Kasumi-1 (cell line): ENCODE results near the gene AGXT.

ENCODE experiments used
- DNase-seq, 2 experiments: peaks; one replicate each; lab custom pipeline; 2025; lab: John Stamatoyannopoulos, UW

AGXT gene

DNA sequence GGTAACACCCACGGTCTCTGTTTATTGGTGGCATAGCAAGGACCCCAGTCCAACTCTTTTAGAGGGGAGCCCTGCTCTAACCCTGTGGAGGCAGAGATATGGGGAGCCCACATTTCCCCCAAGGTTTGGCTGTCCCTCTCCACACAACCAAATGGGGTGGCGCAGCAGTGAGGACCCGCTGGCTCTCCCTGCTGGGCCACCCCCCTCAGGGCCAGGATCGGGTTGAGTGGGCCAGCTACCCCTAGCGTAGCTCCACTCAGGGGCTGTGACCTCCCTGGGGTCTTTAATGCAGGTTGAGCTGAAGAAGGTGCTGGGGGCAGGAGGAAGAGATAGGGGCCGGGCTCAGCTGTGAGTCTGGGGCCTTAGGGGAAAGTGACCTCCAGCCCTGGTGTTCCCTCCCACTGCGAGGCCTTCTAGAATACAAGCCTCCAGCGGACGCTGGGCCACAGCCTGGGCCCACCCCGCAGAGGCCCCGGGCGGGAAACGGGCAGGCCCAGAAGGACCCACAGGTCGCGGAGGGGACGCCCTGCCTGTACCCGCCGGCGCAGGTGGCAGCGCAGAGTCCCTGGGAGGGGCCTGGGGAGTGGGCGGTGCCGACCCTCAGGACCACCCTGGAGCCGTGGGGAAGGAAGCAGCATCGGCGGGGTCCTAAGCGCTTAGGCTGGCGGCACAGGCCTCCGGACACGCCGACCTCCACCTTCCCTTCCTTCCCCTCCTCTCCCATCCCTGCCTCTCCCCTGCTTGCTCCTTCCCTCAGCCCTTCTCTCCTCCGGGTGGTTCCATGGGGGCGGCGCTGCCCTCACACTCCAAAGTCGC lies 47.1 kb downstream of the AGXT start:
- DNase-seq, result no peak

DNA sequence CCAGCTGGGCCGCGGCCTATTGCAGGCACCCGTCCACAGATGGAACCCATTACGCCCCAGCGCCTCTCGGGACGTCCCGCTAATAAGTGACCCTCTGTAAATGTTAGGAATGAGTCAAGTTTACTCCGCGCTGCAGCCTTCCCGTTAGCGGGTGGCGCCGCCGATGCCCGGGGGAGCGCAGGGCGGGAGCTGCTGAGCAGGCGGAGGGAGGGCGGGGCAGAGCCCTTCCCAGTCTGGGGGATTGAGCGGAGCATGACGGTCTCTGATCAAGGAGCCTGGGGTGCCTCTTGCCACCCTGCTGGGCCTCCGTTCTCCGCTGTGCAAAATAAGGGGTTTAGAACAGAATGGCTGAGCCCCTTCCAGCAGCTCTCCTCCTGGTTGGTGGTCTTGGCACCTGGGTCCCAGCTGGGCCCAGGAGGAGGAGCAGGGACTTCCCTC lies 48.0 kb downstream of the AGXT start:
- DNase-seq, result no peak

DNA sequence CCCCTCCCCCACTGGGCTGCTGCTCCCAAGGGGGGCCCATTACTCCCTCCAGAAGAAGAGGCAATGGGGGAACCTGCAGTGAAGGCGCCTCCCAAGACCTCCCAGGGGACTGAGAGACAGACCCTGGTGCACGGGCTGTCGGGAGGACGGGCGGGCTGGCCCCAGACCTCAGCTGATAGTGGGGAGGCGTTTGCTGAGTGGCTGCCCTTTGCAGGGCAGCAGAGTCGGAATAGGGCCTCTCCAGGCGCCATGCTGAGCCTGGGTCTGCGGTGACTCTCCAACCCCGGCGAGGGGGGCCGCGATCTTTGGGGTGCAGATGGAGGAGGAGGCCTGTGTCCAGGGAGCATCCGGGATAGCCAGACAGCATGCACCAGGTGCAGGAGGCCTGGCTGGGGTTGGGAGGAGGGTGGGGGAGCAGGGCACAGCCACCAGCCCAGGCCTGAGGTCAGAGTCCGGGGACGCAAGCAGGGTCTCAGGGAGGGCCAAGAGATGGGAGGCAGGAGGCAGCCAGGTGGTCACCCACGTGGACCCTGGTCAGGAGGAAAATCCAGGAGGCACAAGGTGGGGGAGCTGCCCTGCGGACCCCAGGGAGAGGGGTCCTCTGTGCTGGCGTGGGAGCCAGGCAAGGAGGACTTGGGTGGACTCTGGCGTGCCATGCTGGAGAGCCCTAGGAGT lies 48.5 kb downstream of the AGXT start:
- no peak for DNase-seq

DNA sequence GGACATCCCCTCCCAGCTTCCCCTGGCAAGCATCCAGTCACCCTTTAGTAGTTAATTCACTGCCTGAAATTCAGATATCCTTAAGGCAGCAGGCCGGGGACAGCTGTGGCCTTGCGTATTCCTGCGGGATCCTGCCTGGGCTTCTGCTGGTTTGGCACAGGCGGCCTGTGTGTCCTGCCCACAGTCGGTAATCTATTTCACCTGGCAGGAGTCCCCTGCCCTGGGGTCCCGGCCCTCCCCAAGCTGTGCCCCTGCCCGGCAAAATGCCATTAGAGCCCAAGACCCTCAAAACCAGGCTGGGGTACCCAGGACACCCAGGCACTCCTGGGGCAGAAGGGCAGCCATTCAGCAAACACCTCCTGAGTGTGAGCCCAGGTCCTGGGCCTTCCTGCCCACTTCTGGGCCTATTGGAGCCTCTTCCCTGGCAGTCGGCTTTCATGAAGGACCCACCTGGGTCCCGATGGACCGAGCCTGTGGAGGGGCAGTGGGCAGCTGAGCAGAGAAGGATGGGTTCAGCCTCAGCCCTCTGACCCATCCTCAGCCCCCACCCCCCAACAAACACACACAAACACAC lies 49.1 kb downstream of the AGXT start:
- DNase-seq, result no peak

DNA sequence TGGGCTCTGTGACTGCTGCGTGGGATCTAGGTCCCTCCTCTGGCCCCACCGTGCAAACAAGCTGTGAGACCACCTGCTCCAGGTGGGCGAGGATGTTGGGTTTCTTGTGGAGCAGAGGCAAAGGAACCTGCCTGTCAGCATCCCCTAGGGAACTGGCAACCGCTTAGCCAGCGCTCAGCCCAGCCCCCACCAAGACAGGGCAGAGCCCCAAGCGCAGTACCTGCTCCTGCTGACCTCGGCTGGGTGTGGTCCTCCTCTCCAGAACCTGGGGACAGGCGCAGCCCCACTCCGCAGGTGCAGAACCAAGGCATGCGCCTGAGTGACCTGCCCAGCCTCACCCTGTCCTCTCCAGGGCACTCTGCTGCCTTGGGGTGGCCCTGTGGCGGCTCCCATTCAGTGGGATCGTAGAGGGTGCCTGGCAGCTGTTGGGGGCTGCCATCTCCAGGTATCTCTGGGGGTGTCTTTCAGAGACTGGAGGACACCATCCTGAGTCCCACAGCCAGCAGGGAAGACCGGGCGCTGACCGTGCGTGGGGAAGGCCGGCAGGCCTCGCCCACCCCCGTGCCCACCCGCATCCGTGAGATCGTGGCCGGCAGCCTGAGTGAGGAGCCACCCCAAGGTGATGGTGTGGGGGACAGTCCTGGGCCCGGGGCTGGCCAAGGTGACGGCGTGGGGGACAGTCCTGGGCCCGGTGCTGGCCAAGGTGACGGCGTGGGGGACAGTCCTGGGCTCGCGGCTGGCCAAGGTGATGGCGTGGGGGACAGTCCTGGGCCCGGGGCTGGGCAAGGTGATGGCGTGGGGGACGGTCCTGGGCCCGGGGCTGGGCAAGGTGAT lies 49.9 kb downstream of the AGXT start:
- DNase-seq, result no peak

DNA sequence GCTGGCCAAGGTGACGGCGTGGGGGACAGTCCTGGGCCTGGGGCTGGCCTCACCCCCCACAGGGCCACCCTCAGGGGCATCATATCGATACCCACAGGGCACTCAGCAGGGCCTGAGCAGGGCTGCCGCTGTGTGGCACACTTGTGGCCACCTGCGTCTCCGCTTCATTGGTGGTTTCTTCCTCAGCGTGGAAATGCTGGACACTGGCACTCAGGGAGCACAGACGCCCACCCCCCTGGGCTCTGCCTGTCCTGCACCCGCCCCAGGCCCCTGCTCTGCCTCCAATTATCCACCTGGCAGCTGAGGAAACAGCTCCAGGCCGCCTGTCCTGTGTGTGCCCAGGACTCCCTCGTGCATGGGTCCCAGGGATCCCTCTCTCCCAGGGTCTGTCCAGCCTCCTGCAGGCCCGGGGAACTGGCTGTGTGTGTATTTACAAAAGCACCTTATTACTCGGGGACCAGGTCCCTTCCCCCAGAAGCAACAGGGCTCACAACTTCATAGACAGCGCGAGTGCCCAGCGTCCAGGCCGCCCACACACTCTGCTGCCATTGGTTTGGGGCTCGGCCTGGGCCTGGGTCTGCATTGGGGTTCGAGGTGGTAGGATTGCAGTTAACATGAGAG lies 50.6 kb downstream of the AGXT start:
- DNase-seq, result no peak

DNA sequence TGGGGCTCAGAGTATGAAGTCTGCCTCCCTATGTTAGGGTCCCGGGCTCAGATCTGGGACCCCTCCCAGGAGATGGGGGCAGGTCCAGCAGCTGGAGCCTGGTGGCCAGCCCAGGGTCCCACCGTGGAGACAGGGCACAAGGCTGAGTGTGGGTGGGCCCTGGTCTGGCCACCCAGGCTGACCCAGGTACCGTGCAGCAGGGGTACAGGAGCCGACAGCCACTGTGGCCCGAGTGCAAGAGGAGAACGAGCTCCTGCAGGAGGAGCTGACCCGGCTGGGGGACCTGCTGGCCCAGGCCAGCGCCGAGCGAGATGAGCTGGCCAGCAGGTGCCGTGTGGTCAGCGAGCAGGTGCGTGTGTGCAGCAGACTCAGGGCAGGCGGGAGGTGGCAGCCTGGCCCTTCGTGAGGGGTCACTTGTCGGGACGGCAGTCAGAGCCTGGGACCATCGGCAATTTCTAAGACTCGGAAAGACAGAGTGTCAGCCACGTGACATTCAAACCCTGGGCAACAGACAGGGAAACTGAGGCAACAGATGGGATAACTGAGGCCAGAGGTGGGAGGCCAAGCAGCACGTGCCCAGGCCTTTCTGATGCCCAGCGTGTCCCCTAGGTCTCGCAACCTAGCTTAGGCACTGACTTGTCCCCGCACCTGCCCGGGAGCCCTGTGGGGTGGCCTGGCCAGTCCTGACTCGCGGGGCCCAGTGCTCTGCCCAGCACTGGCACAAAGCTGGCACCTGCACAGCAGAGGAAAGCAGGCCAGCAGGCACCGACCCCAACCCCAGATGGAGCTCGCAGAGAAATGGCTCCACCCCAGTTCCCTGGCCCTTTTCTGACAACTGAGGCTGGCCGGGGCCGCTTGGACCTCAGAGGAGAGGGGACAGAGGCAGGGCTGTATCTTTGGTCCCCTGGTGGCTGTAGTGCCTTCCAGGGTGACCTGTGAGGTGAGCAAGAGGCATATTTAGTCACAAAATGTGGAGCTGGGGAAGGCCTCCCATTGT lies 51.5 kb downstream of the AGXT start:
- DNase-seq, result no peak

DNA sequence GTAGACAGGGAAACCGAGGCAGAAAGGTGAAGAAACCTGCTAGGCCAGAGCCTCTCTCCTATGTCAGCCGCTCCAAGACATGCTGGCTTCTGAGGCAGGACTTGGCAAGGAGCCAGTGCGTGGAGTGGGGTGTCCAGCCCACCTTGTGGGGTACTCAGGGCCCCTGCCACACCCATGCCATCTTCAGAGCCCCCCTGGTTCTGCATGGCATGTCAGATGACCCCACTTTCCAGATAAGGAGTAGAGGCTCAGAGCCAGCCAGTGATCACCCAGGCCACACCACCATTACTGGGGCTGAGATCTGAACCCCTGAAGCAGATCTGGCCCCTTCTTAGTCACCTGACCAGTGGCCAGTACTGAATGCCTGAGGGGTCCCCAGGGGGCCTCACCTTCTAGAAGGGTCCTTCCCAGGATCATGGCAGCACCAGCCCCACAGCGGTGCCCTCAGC lies 52.2 kb downstream of the AGXT start:
- no peak for DNase-seq

DNA sequence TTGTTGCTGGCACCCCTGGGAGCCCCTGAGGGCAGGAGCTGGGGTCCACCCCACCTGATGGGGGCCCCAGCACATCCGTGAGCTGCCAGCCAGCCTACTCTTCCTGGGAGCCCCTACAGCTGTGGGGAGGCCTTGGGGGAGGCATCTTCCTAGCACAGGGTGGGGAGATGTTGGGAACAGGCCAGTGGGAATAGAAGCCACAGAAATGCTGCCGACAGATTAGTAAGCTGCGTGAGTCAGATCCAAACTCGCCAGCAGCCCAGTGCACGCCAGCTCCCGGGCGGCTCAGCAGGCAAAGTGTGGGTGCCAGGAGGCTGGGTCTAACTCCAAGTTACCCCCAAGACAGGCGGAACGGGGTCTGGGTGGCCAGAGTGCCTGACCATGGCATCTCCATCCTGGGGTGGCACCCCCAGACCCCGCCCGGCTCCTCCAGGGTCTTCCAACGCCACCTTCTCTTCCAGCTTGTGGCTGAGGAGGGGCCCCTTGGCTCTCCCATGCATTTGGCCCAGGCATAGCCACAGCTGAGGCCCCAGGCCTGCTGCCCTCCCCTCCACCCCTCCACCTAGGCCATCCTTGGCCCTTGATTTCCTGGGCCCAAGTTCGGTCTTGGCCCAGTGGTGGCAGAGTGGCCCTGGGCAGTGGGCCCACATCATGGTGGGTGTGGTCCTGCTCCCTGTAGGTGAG lies 52.8 kb downstream of the AGXT start:
- no peak for DNase-seq

DNA sequence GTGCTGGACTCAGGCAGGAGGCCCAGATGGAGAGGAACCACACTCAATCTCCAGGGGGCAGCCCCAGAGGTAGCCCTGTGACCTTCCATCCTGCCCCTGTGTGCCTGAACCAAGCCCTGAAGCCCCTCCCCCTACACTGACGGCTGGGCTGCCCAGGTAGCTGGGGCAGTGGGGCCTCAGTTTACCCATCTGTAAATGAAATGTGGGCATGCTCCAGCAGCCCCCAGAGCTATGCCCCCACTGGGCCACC lies 53.3 kb downstream of the AGXT start:
- DNase-seq, result no peak

DNA sequence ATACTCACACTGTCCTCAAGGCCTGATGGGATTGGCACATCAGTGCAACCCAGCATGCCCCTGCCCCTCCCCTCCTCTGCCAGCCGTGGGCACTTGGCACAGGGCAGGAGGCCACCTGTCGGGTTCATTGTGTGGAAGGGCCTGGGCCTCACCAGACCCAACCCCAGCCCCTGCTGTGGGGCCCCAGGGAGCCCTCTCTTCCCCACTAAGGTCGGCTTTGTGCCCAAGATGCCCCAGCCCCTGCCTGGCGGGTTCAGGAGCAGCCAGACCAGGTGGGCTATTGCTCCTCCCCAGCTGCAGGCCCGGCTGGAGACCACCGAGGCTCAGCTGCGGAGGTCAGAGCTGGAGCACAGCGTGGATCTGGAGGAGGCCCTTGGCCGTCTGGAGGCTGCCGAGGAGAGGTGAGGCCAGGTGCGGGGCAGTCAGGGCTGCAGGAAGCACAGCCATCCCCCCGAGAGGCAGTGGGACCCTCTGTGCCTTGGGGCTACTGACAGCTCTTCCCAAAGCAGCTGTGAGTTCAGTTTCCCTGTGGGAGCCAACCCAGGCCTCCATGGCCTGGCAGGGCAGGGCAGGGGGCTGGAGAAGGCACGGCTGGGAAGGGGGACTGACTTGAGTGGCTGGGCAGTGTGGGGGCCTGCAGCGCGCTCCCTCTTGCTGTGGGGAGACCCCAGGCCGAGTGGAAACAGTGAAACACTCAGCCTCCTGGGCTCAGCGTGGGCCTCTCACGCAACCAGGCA lies 53.8 kb downstream of the AGXT start:
- no peak for DNase-seq

DNA sequence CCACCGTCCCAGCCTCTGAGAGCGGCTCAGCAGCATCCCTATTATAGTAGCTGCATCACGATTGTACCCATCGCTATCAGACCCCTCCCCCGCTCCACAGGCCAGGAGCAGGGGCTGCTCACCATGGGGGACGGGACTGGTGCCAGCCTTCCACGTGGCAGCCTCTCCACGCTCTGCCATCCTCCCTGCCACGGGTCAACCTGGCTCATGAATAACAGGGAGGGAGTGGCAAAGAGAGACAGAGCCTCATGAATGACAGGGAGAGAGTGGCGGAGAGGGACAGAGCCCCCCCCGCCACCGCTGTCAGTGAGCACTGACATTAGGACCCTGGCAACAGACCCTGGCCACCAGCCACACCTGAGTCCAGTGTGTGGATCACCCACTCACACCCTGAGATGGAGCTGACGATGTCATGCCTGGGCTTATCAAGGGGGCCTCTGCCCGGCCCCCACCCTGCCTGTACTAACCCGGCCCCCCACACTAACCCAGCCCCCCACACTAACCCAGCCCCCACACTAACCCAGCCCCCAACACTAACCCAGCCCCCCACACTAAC lies 54.4 kb downstream of the AGXT start:
- DNase-seq, result no peak

DNA sequence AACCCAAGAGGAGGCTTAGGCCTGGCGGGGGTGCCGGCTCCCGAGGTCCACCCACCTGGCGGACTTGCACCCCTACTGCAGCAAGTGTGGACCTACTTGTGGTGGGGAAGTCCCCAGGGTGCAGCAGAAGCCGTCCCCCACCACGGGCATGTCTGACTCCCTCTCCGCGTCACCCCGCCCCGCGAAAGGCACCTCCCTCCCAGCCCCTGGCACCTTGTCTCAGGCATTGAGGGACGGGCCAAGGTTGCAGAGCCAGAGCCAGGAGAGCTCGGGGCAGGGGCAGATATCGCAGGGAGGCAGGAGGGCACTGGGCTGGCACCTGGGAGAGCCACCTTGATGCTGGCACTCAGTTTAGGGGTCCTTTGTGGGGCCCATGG lies 56.6 kb downstream of the AGXT start:
- DNase-seq, result no peak

DNA sequence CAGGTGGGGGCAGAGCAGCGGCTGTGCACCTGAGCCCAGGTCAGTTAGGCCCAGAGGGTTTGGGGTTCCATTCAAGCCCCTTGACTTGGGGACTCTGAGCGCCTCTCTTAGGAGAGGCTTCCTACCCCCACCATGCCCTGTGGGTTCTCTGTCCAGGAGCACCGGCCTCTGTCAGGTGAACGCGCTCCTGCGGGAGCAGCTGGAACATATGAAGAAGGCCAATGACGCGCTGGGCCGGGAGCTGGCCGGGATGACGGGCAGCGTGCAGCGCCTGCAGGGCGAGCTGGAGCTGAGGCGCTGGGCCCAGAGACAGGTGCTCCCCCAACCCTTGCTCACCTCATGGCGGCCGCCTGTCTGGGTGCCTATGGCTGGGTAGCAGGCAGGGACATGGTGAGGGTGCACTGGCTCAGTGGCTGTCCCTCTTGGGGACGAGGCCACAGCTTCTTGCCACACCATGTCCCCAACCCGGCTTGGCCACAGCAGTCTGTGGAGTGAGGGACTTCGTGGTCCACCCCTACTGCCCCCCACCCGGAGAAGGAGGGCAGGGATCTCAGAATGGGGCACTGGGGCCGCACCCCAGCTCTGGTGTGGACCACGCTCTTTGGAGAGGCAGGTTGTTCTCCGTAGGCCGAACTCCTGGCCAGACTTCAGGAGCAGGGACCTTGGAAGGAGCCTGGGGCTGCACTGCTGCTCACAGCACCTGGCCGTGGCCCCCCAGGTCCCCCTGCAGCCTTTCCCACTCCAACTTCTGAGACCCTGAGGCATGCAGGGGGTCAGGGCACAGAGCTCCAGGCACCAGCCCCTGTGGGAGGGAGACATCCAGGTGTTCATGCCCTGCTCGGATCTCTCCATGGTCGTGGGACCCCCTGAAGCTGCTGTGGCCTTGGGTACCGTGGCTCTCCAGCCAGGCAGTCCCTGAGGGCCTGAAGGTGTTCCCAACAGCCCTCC lies 57.2 kb downstream of the AGXT start:
- DNase-seq, result no peak

DNA sequence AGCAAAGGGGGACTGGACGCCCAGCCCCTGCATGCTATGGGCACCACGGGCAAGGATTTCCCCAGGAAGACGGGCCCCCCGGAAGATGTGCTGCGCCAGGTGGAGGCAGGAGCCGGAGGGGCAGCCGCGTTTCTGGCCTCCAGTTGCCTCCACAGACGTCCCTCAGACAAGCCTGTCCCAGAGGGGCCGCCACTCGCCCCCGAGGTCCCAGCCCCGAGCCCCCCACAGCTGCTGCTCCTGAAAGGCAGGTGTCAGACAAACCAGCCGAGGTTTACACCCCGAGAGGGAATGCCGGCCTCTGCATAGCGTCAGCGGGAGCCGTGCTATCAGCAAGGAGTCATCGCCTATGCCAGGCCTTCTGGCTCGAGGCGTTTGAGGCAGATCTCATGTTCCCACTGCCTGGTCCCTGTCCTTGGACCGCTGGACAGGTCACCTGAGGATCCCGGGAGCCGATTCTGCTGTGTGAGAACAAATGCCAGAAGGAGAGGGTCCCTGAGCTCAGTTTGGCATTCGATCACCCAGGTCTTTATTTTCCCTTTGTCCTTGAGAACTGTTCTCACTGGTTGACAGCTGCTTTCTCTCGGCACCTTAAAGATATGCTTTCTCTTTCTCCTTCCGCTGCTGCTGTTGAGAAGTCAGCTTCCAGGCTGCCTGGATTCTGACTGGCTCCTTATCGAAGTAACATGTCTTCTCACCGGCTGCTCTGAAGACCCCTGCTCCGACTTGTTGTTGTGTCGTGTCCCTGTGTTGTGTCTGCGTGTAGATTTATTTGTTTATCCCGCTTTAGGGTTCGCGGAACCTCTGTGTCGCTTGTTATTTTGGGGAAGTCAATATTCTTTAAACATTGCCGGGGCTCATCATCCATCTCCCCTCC lies 58.1 kb downstream of the AGXT start:
- DNase-seq, result peak; percentile 2 to 11

DNA sequence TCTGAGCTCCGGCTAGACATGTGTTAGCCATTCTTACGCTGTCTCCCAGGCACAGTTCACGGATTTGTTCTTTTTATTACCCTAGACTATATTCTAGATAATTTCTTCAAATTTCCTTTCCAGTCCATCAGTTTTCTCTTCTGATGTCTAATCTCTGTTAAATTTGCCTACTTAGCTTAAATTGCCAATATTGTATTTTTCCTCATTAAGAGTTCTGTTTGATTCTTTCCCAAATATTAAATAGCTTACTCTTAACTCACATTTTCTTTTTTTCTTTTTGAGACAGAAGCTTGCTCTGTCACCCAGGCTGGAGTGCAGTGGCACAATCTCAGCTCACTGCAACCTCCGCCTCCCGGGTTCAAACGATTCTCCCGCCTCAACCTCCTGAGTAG lies 58.8 kb downstream of the AGXT start:
- no peak for DNase-seq
